Stimulated activated CD8-positive, alpha-beta memory T cell treated with anti-CD3 and anti-CD28 coated beads, Interleukin-15, amount 100 ng/mL, for 4 hours (primary cell): ENCODE data around the gene AKAP13.
A peak's percentile ranks its signal among the peaks of the same experiment; 100 is the strongest.
"Not testable (repeated sequence)": the region's sequence is repeated elsewhere in the genome, so short reads cannot be mapped to it uniquely, and the experiment has no call there.

Experiments used
- DNase-seq, 2 donors: peaks; one replicate each; pipeline ENCODE4 v3.0.0-alpha.2; 2020; ENCODE audit warnings: low read depth in 2 of 2

AKAP13 gene

GRCh38 chr15:85380217-85380811, at the start of gene AKAP13:
AKAP13 (plus strand) TSS chr15:85380603; CDS start chr15:85485721, 105,118 bp downstream.
- DNase-seq: peak; percentile 91 to 93

DNA sequence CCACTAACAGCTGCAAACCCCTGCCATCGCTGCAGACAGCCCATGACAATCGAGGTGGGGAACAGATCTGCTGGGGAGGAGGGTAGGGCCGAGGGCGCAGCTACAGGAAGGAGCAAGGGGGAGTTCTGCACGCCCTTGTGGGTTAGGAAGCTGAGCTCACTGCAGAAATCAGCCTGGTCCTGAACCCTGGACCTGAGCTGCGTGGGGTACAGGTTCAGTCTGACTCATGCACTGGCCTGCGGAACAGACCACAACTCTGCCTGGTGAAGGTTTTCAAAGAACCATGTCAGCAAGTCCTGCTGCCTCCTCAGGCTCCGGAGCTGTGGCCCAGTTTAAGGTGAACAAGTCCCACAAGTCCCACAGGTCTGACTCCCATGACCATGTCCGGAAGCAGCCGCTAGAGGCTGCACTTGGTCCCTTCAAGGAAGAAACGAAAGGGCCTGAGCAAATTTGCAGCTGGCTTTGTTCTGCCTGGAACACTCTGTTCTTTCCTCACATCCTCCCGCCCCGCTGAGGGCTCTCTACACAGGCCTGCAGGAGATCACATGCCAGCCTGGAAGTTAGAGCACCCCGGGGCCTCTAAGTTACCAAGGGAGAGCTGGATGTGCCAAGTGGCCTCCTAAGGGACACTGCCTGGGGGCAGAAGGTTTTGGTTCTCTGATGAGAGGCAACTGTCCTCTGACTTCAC, 49.4 kb upstream of the AKAP13 start:
- peak; percentile 42 to 52 for DNase-seq

DNA sequence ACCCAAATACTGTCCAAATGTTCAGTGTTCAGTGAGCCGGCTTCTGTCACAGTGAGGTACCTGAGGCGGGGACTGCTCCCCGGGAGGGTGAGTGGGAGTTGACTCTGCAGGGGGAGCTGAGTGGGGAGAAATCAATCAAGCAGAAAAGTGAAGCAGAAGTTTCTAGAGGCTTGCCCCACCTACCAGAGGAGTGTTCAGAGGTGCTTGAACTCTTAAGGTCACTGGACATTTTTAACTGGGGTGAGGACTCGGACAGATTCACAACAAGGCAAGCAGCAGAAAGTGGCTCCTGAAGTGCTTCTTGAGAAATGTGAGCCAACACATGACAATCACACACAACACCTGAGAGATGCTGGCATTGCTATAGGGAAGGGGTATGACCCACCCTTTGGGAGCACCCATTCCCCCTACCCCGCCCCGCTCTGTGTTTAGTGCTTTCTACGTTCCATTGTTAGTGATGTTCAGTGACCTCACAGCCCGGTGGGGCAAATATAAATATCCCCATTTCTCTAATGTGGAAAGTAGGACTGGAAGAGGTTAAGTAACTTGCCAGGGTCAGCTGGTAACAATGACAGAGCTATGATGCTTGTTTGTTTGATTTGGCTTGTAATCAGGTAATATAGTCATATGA, 48.6 kb upstream of the AKAP13 start:
- DNase-seq: no peak

GRCh38 chr15:85333132-85333831, 47.1 kb upstream of the AKAP13 start:
- DNase-seq: no peak

DNA sequence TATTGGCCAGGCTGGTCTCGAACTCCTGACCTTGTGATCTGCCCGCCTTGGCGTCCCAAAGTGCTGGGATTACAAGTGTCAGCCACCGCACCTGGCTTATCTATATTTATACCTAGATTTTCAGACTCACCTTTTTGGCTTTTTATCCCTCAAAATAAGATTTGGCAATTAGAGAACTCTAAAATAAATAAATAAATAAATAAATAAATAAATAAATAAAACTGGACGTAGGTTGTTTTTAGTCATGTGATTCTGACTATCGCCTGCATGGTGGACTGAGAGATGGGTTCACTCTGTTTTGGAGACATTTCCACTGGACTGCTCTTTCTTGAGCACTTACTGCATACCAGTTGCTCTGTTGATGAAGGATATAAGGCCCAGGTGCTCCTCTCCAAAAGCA, 46.2 kb upstream of the AKAP13 start:
- DNase-seq: no peak

DNA sequence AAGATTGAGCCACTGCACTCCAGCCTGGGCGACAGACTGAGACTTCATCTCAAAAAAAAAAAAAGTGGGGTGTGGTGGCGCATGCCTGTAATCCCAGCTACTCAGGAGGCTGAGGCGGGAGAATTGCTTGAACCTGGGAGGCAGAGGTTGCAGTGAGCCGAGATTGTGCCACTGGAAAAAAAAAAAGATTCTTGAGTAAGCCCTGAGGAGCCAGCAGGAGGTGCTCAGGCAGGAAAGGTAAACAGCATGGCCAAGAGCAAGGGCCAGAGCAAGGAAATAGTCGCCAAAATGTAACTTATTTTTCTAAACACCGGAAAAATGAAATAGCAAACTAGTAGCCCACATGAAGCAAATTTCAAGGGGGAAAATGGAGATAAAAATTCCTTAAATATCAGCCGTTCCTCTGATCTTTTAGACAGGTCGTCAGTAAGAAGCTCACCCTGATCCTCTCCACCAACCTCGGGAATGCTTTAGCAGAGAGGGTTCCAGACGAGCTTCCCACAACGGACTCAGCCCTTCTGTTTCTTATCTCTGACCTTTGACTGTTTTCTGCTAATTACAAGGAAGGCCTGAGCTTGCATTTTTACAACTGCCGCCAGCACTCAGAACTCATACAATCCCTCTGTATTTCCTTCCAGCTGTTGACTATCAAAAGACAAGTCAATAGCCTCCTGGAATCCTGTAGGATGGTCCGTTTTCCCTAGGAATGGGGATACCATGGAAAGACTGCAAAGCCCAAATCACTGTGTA, 45.0 kb upstream of the AKAP13 start:
- DNase-seq: no peak

DNA sequence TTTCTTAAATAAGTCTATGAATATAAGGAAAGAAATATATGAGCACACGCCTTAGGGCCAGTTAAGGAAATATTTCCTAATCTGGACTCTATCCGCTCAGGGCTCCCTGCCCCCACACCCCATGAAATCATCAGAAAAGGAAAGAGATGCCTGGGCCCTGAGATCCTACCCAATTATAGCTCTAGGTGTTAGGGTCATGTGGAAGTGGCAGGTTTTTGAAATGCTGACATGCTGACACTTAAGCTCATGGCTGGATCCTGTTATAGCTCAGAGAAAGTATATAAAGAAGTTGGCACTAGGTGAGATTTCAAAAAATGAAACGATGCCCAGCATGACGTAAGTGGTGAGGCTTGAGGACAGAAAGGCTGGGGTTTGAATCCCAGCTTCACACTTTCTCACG, 43.5 kb upstream of the AKAP13 start:
- DNase-seq: no peak

GRCh38 chr15:85337425-85338074, 42.9 kb upstream of the AKAP13 start:
- DNase-seq: no peak

DNA sequence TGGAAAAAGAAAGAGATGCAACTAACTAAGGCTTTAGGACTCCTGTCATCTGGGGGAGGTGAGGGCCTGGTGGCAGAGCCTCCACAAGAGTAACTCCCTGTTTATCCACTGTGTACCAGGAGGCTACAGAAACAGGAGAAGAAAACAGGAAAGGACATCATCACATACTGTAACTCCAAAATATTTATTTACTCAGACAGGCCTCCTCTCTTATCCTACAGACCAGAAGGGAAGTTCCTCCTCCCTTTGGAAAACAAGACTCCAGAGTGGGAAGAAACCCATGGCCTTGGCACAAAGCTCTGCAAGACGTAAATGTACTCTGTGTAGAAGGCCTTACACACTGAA, 40.1 kb upstream of the AKAP13 start:
- DNase-seq: no peak

GRCh38 chr15:85340852-85341251, 39.6 kb upstream of the AKAP13 start:
- DNase-seq: no peak

- DNase-seq: not testable (repeated sequence)
Observed at GRCh38 chr15:85342163-85342562, 38.2 kb upstream of the AKAP13 start.

DNA sequence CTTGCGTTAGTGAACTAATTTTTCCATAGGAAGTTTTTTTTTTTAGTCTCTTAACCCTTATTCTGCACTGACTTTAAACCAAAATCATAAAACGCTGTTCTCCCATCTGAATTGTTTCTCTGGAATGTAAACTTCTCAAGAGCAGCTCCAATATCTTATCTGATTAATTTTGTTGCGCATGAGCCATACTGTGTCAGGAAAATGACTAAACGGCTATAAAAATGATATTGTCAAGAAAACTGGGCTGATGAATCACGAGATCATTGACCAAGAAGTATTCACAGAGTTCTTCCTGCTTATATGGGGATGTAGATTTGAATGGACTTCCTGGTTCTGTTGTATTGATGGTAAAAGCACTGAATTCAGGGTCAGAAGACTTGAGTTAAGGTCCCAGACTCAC, 37.0 kb upstream of the AKAP13 start:
- not testable (repeated sequence) for DNase-seq

DNA sequence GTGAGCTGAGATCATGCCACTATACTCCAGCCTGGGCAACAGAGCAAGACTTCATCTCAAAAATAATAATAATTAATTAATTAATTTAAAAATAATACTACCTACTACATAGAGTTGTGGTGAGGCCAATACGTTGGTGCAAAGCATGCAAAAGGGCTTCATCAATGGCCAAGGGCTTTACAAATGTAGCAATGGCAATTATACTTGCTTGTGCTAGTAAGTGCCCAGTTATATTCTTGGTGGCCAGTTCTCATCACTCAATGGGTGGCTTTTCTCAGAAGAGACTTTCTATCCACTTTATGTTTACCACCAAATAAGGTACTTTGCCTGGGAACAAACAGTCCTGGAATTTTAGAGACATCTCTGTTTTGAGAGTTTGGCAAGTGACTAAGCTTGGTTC, 36.2 kb upstream of the AKAP13 start:
- DNase-seq: not testable (repeated sequence)

DNA sequence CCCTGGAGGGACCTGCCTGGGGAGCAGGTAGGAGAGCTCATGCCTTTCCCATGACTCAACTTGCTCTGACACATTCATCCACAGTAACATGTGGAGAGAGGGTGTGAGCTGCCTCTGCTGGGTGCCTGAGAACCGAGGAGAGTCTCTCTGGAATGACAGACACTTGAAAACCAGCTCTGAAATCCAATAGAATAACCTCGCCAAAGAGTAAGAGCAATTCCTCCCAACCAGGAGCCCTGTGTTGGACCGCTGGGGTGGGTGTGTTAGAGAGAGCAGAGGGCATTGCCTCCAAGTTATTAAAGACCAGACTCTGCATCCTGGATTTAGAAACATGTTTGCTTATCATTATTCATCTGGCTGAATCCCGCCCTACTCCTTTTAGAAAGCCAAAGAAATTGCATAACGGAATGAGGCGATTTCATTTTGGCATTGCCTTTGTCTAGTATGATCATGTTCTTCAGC, 35.7 kb upstream of the AKAP13 start:
- DNase-seq: not testable (repeated sequence)

DNA sequence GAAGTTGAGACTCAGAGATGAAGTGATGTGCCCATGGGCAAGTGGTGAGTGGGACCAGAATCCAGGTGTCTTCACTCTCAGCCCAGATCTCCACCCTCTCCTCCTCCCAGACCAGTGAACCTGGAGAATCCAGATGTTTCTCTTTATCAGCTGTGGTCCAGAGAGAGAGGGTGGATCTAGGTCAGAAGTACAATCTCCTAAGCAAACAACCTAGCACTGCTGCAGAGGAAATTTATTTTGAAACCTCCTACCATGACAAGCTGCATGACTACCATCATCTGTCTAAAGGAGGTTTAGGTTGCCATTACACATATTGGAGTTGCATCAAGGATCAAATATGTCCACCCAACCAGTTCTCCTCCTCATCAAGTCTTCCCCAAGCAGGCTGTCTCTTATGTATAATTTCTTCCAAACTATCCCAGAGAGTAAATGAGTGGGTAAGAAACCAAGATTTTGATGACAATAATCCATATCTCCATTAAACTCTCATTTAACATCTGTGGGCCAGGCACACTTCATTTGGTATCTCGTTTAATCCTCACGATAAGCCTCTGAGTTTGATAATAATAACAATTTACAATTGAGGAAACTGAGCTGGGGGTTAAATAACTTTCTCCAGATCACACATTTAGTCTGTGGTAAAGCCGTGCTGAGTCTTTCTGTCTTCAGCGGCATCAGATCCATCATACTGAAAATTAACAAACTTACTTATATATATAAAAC, 35.0 kb upstream of the AKAP13 start:
- DNase-seq: not testable (repeated sequence)

GRCh38 chr15:85346462-85347084, 33.8 kb upstream of the AKAP13 start:
- DNase-seq: not testable (repeated sequence)

- DNase-seq: not testable (repeated sequence)
Observed at GRCh38 chr15:85347264-85348047, 32.9 kb upstream of the AKAP13 start.

DNA sequence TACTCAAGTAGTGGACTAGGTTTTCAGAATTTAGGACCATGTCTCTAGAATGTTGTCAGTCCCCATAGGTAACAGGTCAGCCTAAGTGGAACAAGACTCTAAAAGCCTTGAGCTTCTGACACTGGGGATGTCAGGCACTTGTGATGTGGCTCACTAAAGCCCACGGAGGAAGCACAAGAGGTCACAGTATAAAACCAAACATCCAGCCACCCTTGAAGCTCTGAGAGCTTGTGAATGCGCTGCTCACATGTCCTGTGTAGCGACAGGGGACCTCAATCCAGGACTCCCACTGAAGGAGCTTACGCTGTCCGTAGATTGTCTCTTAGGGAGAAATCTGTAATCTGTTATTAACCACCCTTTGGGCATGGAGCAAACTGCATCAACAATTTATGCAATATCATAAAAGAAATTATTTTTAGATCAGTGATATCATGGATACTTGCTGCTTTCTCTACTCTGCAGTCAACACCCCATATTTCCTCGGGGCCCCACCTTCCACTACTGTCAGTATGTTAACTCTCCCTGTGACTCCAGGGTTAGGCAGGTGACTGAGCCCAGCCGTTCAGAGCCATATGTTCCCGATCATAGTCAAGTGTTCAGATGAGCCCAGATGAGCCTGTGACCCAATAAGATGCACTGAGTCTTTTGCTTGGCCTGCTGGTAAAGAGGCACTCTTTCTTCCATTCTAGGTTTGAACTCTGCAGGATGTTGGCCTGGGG, 32.2 kb upstream of the AKAP13 start:
- DNase-seq: not testable (repeated sequence)

DNA sequence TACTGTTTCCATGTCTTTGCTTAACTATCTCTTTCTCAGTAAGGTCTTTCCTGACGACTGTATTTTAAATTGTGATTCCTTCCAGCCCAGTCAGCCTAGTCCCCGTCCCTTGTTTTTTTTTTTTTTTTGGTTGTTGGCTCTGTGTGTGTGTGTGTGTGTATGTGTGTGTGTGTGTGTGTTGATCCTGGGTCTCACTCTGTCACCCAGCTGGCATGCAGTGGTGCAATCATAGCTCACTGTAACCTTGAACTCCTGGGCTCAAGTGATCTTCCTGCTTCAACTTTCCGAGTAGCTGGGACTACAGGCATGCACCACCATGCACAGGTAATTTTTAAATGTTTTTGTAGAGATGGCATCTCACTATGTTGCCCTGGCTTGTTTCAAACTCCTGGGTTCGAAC, 31.3 kb upstream of the AKAP13 start:
- DNase-seq: not testable (repeated sequence)
